ENCODE data around the gene ZNF264. TPM values are rescaled to one million over a fixed set of nuclear protein-coding genes. Genes with fewer than 3 reads are reported as not detected.

The ZNF264 gene
- total and polyA plus RNA-seq, 2 of the 8 experiments (the other 6 are each of a cell fraction or from before 2014, with no cell fraction given), result 3.6 to 20.0 TPM

GRCh38 chr19:57271280-57271679 lies 80.0 kb downstream of the ZNF264 start (continued):
- TF ChIP-seq CHD7 (IDR thresholded peaks at IDR 0.05; ENCODE audit: insufficient replicate concordance, low read length), result no peak
- no peak for TF ChIP-seq YY1 (IDR thresholded peaks at IDR 0.05; ENCODE audit: low read depth, low read length)
- no peak for TF ChIP-seq POLR2A (IDR thresholded peaks at IDR 0.05; ENCODE audit: control extremely low read depth in 1 of 2, low read depth in 2 of 2, low read length in 2 of 2)
- no peak for TF ChIP-seq NRF1 (IDR thresholded peaks at IDR 0.05; ENCODE audit: low read depth, low read length)
- no peak for TF ChIP-seq RAD21 (IDR thresholded peaks at IDR 0.05 in 1 of 2, conservative IDR thresholded peaks at IDR 0.05 in 1 of 2; ENCODE audit: low read depth in 2 of 2, low read length in 2 of 2)
- no peak for TF ChIP-seq CHD2 (IDR thresholded peaks at IDR 0.05; ENCODE audit: low read length)
- no peak for TF ChIP-seq MAX (IDR thresholded peaks at IDR 0.05)

Data from H1 (cell line).